Large intestine (tissue), 3 donors: ENCODE data around the gene TNFAIP8L3. TPM values are rescaled to one million over a fixed set of nuclear protein-coding genes. Genes with fewer than 3 reads are reported as not detected.

Experiments
- DNase-seq, 2 donors: peaks; one replicate each; pipeline versions ENCODE4 v3.0.0 to v3.0.0-alpha.2; 2013
- H3K27ac ChIP-seq: one replicate; pipeline ENCODE4 v1.5.1; 2013; ENCODE audit warnings: low read length
- H3K27me3 ChIP-seq: 2 replicates; pipeline ENCODE4 v1.6.1; 2013; ENCODE audit warnings: low read length; ENCODE audit not compliant: control insufficient read depth, insufficient read depth
- H3K36me3 ChIP-seq: 2 replicates; pipeline ENCODE4 v1.6.1; 2013; ENCODE audit warnings: low read length; ENCODE audit not compliant: control insufficient read depth, insufficient read depth
- H3K4me1 ChIP-seq: one replicate; pipeline ENCODE4 v1.6.1; 2013; ENCODE audit warnings: low read length; ENCODE audit not compliant: control insufficient read depth, insufficient read depth
- H3K4me3 ChIP-seq: one replicate; pipeline ENCODE4 v1.5.1; 2013; ENCODE audit warnings: low read length
- H3K9me3 ChIP-seq: one replicate; pipeline ENCODE4 v1.6.1; 2013; ENCODE audit warnings: mild to moderate bottlenecking, low read depth, low read length, moderate library complexity; ENCODE audit not compliant: control insufficient read depth
- WGBS: methylation state at CpG from one replicate; pipeline ENCODE4 v1.1.5; 2013; ENCODE audit warnings: low lambda C conversion rate; ENCODE audit not compliant: insufficient coverage; 5-methylcytosine and 5-hydroxymethylcytosine counted together
- polyA plus RNA-seq: library from polyadenylated mRNA; unstranded; fragments of 120-200 nt; gene quantifications from one replicate; pipeline ENCODE4 v1.2.1, GENCODE V29; 2013

TNFAIP8L3 gene
- polyA plus RNA-seq, 1 donor: 3.8 TPM

GRCh38 chr15:51007131-51007666, 87.5 kb downstream of the TNFAIP8L3 start:
- no peak for DNase-seq
- H3K36me3 ChIP-seq: peaks cover 11% of the 10 kb centered on the region
- H3K4me3 ChIP-seq: no peak overlapping the region
- H3K4me1 ChIP-seq: no peaks in the 10 kb centered on the region
- peaks cover 2% of the 10 kb centered on the region for H3K9me3 ChIP-seq
- no peak overlapping the region for H3K27ac ChIP-seq
- no peaks in the 10 kb centered on the region for H3K27me3 ChIP-seq
- 100% methylated on average over 2 of the region's 4 CpGs for WGBS

Other genes with a start within 250 kb of the TNFAIP8L3 start
- 8.8 TPM for gene AP4E1, start 186.2 kb downstream of the TNFAIP8L3 start, polyA plus RNA-seq
- 8.3 TPM for gene CYP19A1, start 243.7 kb upstream of the TNFAIP8L3 start, polyA plus RNA-seq
- 0.64 TPM for gene GLDN, start 246.7 kb upstream of the TNFAIP8L3 start, polyA plus RNA-seq